GM12878 (cell line): ENCODE results near the gene TENT5A. TPM values are rescaled to one million over a fixed set of nuclear protein-coding genes. Genes with fewer than 3 reads are reported as not detected.

Experiments used
- BHLHE40 ChIP-seq, 2 experiments: fragments of 450-650 bp in 1 of 2; IDR thresholded peaks; 2 replicates each; pipeline ENCODE4 v1.6.1; 2011 to 2017; ENCODE audit warnings: low read depth in 2 of 2, borderline replicate concordance in 1 of 2, improper control_type of control experiment in 1 of 2, low read length in 1 of 2, mild to moderate bottlenecking in 1 of 2
- IKZF1 ChIP-seq: fragments of 450-650 bp; conservative IDR thresholded peaks from 2 replicates; pipeline ENCODE4 v1.6.1; 2017; ENCODE audit warnings: antibody characterized with exemption, mild to moderate bottlenecking
- MTA2 ChIP-seq: fragments of 450-650 bp; IDR thresholded peaks from 2 replicates; pipeline ENCODE4 v1.6.1; 2016; ENCODE audit warnings: low read depth, mild to moderate bottlenecking, moderate library complexity
- MYB ChIP-seq: fragments of 150-350 bp; IDR thresholded peaks from 2 replicates; pipeline ENCODE4 v1.6.1; 2014; ENCODE audit warnings: mild to moderate bottlenecking, low read depth, low read length, borderline replicate concordance
- NR2F1 ChIP-seq: fragments of 450-650 bp; conservative IDR thresholded peaks from 2 replicates; pipeline ENCODE4 v1.6.1; 2017; ENCODE audit warnings: mild to moderate bottlenecking
- POLR2AphosphoS2 ChIP-seq: IDR thresholded peaks from 2 replicates; pipeline ENCODE4 v1.6.1; 2011; ENCODE audit warnings: low read depth, mild to moderate bottlenecking, low read length, improper control_type of control experiment, moderate library complexity
- RCOR1 ChIP-seq: conservative IDR thresholded peaks from 2 replicates; pipeline ENCODE4 v1.6.1; 2012; ENCODE audit warnings: low read depth, low read length, improper control_type of control experiment
- RELB ChIP-seq: fragments of 450-650 bp; IDR thresholded peaks from 2 replicates; pipeline ENCODE4 v1.6.1; 2017; ENCODE audit warnings: low read depth, mild to moderate bottlenecking, moderate library complexity
- SMAD1 ChIP-seq: fragments of 450-650 bp; IDR thresholded peaks from 2 replicates; pipeline ENCODE4 v1.6.1; 2018; ENCODE audit warnings: mild to moderate bottlenecking, low read depth; ENCODE audit not compliant: partially characterized antibody
- SMARCA5 ChIP-seq: fragments of 450-650 bp; IDR thresholded peaks from 2 replicates; pipeline ENCODE4 v1.6.1; 2017; ENCODE audit warnings: mild to moderate bottlenecking
- SREBF1 ChIP-seq: IDR thresholded peaks from 2 replicates; pipeline ENCODE4 v1.6.1; 2012; ENCODE audit warnings: mild to moderate bottlenecking, low read length
- SUZ12 ChIP-seq: fragments of 200-600 bp; sonication (generic); IDR thresholded peaks from one replicate; pipeline ENCODE4 v1.6.1; 2018; ENCODE audit warnings: antibody characterized with exemption, mild to moderate bottlenecking; ENCODE audit not compliant: unreplicated experiment
- ZBTB11 ChIP-seq: fragments of 450-650 bp; formaldehyde crosslinking; IDR thresholded peaks from 2 replicates; pipeline ENCODE4 v1.5.0; 2022; ENCODE audit warnings: mild to moderate bottlenecking, missing genetic modification characterization
- ZNF207 ChIP-seq: fragments of 450-650 bp; IDR thresholded peaks from 2 replicates; pipeline ENCODE4 v1.6.1; 2014; ENCODE audit warnings: antibody characterized with exemption, mild to moderate bottlenecking, borderline replicate concordance
- ZNF217 ChIP-seq: fragments of 450-650 bp; IDR thresholded peaks from 2 replicates; pipeline ENCODE4 v1.6.1; 2017; ENCODE audit warnings: antibody characterized with exemption, mild to moderate bottlenecking
- ZNF24 ChIP-seq: fragments of 450-650 bp; IDR thresholded peaks from 2 replicates; pipeline ENCODE4 v1.6.1; 2017; ENCODE audit warnings: antibody characterized with exemption, mild to moderate bottlenecking
- polyA plus RNA-seq, 11 experiments: library from polyadenylated mRNA; depleted of rRNA in 4 of 11; unstranded in 6 of 11; stranded (reverse) in 5 of 11; fragments of >200 nt; fragmentation: Nextera tagmentation in 4 of 11; fragmentation: Illumina TruSeq in 1 of 11; extraction: Ambion mirVana in 4 of 11; extraction: Trizol in 1 of 11; gene quantifications; 1 replicate in 1 of 11; 2 replicates in 10 of 11; pipeline versions ENCODE4 v1.2.1 to v1.2.3, GENCODE V29; 2011 to 2016; ENCODE audit warnings: inconsistent platforms in 2 of 11, missing spikeins in 2 of 11, low read depth in 1 of 11
- total RNA-seq, 4 experiments: library from RNA; depleted of rRNA in 3 of 4; stranded (reverse); fragments of >200 nt in 3 of 4; fragmentation: Illumina TruSeq in 1 of 4; extraction: Trizol in 1 of 4; gene quantifications; 2 replicates each; pipeline versions ENCODE4 v1.2.1 to v1.2.3, GENCODE V29; 2013 to 2021

Gene TENT5A
- total and polyA plus RNA-seq, 10 of the 15 experiments (the other 5 are each of a cell fraction or from before 2014, with no cell fraction given), result 0.25 to 9.6 (median 0.48) TPM

GRCh38 chr6:81766482-81767069 is 14.1 kb upstream of the TENT5A start (continued):
- no peak for TF ChIP-seq ZBTB11 (CRISPR knock-in tag)
- peak; percentile 82 for TF ChIP-seq MTA2
- peak; percentile 75; the same call in 1 of the 2 replicates for TF ChIP-seq NR2F1
- peak; percentile 82 for TF ChIP-seq SMAD1
- 0 out of 2 replicates have a peak, but pooled peaks have one; percentile 31 for TF ChIP-seq RELB
- no peak for TF ChIP-seq SUZ12
- peak in 1 of 2 experiments; percentile 6; a peak in 1 of 4 replicates for TF ChIP-seq BHLHE40 (IDR thresholded peaks at IDR 0.05; ENCODE audit: borderline replicate concordance in 1 of 2, low read depth in 2 of 2, low read length in 1 of 2)
- TF ChIP-seq SMARCA5, result no peak
- TF ChIP-seq ZNF217, result 0 out of 2 replicates have a peak, but pooled peaks have one; percentile 25
- no peak for TF ChIP-seq ZNF24
- TF ChIP-seq ZNF207, result no peak
- TF ChIP-seq SREBF1, result no peak
- no peak for TF ChIP-seq POLR2AphosphoS2
- no peak for TF ChIP-seq RCOR1
- no peak for TF ChIP-seq MYB
- TF ChIP-seq IKZF1, result peak; percentile 18; the same call in 1 of the 2 replicates
